GM08714 (cell line): ENCODE data around the gene HSFX4.
A peak's percentile ranks its signal among the peaks of the same experiment; 100 is the strongest.
"Not testable (repeated sequence)": the region's sequence is repeated elsewhere in the genome, so short reads cannot be mapped to it uniquely, and the experiment has no call there.

ENCODE experiments used
- H3K4me3 ChIP-seq: fragments of 200-500 bp; sonication (Bioruptor generic); 2 replicates; pipeline ENCODE4 v1.5.1; 2014; ENCODE audit warnings: mild to moderate bottlenecking, low read length, inconsistent platforms
- ZNF274 ChIP-seq: IDR thresholded peaks from 2 replicates; pipeline ENCODE4 v1.6.1; 2012; ENCODE audit warnings: mild to moderate bottlenecking, low read depth, low read length

The HSFX4 gene

DNA sequence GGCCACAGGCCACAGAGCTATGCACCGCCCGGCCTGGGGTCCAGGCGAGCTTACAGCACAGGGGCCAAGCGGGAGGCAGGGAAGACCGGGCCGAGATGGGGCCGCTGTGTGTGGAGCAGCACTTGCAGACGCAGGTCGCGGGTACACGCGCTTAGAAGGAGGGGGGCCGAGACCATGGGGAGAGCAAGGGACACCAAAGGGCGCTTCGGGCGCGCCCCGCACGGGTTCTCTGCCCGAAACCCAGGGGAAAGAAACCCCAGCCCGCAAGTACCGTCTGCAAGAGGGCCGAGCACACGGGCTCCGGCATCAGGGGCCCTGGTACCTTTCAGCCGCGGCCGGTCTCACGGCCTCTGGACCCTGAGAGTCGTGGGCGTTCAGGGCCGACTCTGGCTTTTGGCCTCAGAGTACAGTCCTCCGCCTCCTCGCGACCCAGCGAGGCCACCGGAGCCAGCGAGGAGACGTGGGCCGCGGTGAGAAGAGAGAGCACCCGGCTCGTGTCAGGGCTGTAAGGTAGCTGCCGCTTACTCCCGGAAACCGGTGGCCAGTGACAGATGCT, 8.6 kb downstream of the HSFX4 start:
- TF ChIP-seq ZNF274 = no peak
- peak overlapping the region; percentile 73 for H3K4me3 ChIP-seq

DNA sequence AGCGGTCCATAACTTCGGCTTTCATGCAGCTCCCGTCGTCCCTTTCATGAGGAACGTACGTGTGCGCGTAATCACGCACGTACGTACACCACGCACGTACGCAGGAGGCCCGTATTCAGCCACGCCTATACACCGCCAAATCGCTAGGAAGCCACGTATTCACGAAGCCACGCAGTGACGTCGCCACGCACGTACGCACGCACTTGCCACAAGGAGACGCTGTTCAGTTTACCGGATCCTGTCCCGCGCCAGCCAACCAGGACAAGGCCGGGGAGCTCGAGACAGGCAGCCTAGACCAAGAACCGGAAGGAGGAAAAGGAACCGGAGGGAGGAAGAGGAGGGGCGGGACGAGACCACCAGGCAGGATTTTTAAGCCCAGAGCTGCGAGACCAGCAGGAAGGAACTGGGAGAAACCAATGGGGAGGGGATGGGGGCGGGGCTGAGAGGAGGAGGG, 9.1 kb downstream of the HSFX4 start, which contains the start of gene EOLA2:
Gene EOLA2 (minus strand): TSS at position 65 of the 454 bp plus-strand sequence. CDS start 4,617 bp downstream, outside the sequence.
- TF ChIP-seq ZNF274 = no peak
- H3K4me3 ChIP-seq = peak within 1 kb of the TSS; percentile 73

DNA sequence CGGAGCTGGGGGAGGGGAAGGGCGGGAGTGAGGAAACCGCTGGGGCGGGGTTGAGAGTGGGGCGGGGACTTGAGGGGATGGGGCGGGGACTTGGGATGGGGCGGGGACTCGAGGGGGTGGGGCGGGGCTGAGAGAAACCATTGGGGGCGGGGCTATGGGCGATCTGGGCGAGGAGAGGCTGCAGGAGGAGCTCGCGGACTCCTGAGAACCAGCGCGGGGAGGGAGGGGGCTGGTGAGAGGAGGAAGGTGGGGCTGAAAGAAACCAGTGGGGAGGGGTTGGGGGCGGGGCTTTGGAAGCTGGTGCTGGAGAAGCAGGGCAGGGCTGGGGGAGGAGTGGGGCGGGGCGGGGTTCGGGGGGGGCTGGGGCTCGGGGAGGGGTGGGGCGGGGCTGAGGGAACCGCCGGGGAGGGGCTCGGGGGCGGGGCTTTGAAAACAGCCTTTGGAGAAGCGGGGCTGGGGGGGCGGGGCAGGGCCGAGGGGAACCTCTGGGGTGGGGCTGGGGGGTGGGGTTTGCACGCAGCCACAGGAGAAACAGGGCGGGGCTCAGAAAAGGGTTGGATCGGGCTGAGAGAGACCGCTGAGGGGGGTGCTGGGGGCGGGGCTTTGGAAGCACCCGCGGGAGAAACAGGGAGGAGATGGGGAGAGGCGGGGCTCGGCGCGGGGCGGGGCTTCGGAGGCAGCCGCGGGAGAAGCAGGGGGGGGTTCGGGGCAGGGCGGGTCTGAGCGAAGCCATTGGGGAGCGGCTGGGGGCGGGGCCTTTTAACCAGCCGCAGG, 9.7 kb downstream of the HSFX4 start:
- no peak overlapping the region for H3K4me3 ChIP-seq
- no peak for TF ChIP-seq ZNF274

DNA sequence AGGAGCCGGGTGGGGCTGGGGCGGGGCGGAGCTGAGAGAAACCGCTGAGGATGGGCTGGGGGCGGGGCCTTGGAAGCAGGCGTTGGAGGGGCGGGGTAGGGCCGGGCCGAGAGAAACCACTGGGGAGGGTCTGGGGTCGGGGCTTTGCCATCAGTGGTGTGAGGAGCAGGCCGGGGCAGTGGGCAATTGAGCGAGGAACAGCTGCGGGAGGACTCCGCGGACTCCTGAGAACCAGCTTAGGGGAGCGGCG, 10.2 kb downstream of the HSFX4 start:
- H3K4me3 ChIP-seq = peak overlapping the region; percentile 68; the same call in 1 of the 2 replicates
- TF ChIP-seq ZNF274 = no peak

DNA sequence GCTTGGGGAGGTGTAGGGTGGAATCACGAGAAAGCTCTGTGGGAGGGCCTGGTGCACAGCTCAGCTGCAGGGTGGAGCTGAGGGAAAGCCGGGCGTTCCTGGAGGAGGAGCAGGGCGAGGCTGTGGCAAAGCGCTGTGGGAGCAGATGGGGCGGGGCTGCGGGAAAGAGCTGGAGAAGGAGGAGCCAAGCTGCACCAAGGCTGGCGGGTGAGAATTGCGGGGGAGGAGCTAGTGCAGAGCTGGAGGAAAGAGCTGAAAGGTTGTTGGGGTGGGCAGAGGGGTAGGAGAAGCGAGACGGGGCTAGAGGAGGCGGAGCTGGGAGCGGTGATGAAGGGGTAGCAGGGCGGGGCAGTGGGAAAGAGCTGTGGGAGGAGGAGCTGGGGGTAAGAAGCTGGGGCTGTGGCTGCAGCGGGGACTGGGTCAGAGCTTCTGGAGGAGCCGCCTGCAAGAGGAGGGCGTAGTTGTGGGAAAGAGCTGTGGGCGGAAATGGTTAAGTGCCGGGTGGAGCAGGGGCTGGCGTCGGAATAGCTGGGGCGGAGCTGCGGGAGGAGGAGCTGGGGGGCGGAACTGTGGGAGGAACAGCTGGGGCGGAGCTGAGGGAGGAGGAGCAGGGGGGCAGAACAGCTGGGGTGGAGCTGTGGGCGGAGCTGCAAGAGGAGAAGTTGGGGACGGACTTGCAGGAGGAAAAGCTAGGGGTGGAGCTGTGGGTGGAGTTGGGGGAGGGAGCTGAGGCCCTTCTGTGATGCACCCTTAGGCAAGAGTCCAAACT, 10.7 kb downstream of the HSFX4 start:
- TF ChIP-seq ZNF274 = no peak
- peak overlapping the region; percentile 68; the same call in 1 of the 2 replicates for H3K4me3 ChIP-seq

DNA sequence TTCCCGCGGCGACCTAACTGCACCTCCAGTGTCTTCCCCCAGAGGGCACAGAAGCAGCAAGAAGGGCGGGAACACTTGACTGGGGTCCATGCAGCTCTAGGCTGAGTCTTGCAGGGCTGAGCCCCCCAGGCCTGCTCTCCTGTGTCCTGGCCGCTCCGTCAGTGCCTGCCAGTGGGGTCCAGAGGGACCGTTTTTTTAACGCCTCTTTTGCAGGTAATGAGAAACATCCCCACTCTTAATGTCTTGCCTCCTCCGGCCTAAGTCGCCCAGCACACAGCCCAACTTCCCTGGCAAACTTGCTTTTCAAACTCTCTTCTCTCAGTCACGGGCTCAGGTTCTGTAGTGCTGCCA, 11.3 kb downstream of the HSFX4 start:
- not testable (repeated sequence) for H3K4me3 ChIP-seq

DNA sequence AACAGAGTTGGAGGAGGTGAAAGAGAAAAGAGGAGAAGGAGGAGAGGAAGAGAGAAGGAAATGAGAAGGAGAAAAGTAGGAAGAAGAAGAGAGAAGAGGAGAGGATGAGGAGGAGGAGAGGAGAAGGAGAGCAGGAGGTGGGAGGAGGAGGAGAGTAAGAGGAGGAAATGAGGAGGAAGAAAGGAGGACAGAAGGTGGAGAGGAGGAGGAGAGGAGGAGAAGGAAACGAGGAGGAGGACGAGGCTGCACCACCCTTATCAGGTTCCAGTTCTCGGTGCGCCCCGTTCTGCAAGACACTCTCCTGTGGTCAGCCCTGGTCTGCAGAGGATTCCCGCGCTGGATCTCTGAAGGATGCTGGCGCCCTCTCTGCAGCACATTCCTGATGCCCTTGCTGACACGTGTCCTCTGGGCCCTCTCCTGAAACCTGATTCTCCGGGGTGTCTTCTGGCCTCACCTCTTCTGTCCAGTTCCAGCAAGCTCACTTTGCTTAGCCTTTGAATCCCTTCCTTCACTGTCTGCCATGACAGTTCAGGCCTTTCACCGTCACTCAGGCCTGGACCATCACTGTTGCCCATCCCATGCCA, 15.8 kb downstream of the HSFX4 start:
- not testable (repeated sequence) for H3K4me3 ChIP-seq

DNA sequence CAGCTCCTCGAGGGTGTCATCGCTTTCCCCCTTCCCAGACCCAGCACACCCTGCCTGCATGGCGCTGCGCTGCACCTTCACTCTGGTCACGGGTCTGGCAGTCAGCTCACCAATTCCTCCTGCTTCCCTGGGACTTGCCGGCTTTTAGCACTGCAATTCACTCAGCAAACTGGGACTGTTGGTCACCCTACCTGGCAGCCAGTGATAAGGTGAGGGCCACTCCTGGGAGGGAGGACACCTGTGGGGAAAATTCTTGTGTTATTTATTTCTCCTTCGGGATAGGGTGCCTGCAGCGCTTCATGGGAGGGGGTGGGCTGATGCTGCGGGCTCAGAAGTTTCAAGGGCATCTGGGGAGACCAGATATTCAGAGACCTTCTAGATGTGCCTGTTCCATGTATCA, 16.4 kb downstream of the HSFX4 start:
- not testable (repeated sequence) for H3K4me3 ChIP-seq

DNA sequence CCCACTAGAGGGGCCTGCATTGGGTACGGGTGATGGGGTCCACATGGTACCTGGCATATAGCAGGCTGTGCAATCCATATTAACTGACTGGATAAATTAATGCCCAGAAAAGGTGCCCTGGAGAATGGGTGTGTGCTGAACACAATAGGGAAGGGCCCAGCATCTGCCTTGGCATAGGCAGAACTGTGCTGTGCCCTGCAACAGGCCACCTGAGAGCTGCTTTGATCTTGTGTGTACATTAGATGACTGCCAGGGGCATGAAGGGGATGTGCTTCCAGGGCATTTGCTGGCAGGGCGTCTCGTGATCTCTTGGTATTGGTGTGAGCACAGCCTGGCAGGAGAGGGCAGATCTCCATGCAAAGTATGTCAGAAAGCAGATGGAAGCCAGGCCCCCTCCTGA, 17.6 kb downstream of the HSFX4 start:
- not testable (repeated sequence) for H3K4me3 ChIP-seq

DNA sequence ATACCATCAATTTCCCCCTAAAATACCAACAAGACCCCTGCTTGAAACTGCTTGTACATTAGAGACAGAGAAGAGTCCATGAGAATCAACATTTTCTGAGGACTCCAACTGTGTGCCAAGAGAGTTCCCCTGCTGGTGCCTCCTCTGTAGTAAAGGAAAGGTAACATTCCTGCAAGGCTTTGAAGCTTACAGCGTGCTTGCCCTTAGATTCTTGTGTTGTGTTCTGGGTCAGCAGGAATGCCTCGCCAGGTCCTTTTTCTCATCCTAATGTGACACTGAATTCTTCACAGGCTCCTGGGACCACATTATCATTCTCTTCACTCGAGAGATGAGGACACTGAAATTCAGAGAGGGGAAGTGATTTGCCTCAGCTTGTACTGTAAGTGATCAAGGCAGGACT, 18.6 kb downstream of the HSFX4 start:
- H3K4me3 ChIP-seq = no peak overlapping the region
- no peak for TF ChIP-seq ZNF274

DNA sequence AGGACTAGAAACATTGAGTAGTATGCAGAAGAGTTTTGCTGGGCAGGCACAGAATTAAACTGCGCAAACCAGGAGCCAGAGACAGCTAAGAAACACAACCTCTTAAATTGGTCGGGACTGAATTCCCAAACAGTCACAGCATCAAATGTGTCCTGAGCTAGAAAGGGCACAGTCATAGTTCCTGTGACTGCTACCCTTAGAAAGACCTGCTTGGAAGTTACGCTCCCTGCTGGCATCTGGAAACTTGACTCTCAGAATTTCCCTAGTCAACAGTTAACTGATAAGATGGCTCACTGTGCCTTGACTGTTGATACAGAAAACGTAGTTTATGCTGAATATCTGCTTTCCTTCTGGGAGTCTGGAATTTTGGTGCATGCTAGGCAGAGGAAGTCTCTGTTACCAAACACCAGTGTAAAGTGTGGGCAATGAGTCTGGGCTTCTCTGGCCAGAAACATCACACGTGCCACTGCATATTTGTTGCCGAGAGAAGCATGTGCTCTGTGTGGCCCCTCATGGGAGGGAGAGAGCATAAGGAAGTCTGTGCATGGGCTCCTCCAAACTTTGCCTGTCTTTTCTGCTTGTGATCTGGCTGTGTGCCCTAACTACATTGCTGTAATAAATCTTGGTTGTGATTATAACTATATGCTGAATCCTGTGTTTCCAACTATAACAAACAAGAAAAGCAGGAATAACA, 20.5 kb downstream of the HSFX4 start:
- H3K4me3 ChIP-seq = no peak overlapping the region
- no peak for TF ChIP-seq ZNF274

DNA sequence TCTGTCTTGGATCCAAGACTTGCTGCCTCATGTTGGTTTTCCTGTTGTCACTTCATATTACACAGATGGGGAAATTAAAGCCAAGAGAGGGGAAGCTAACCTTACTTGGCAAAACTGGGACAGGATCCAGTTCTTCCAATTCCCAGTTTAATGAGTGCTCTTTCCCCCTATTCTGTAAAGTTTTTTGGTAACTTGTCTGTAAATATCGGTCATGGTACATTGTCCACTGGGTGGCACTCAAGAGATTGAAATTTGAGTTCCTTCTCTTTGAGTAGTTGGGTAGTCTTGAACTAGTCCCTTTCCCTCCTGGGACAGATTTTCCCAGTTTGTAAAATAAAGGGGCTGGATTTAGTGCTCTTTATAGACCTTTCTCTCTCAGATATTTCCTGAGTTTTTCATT, 21.3 kb downstream of the HSFX4 start:
- H3K4me3 ChIP-seq = no peak overlapping the region
- TF ChIP-seq ZNF274 = no peak

DNA sequence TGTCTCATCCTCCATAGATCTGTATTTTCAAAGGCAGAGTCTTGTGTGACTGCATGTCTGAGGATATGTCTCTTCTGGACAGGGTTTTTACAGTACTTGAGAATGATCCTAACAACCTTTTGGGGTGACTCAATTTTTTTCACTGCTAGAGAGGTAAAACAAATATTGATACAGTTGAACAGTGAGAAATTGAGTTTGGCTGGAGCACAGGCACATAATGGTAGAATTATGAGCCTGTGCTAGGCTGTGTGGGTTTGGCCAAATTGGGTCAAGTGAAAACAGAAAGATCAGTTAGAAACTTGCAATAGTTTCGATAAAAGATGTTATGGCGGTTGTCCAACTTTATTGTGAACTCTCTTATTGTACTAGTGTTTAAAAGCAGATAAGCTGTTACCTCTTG, 32.2 kb downstream of the HSFX4 start:
- H3K4me3 ChIP-seq = no peak overlapping the region
- no peak for TF ChIP-seq ZNF274

DNA sequence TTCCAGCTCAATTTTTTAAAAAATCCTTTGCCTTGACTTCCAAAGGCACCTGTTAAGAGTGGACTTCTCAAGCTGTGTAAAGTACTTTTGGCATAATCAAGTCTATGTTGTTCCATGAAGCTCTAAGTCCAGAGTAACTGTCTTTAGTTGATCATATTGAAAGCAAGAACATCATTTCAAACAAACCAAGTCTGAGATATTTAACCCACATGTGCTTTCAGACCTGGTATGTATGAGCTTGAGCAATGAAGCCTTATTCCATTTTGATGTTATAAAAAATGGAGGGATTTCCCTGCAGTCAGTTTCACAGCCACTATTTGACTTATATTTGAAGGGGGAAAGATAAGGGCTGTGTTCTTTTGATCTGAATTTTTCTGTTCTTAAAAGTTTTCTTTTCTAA, 32.6 kb downstream of the HSFX4 start:
- TF ChIP-seq ZNF274 = no peak
- H3K4me3 ChIP-seq = no peak overlapping the region
